Measurements from ENCODE around the gene ACOT13.
"Not testable (repeated sequence)": the region's sequence is repeated elsewhere in the genome, so short reads cannot be mapped to it uniquely, and the experiment has no call there.

The ACOT13 gene

DNA sequence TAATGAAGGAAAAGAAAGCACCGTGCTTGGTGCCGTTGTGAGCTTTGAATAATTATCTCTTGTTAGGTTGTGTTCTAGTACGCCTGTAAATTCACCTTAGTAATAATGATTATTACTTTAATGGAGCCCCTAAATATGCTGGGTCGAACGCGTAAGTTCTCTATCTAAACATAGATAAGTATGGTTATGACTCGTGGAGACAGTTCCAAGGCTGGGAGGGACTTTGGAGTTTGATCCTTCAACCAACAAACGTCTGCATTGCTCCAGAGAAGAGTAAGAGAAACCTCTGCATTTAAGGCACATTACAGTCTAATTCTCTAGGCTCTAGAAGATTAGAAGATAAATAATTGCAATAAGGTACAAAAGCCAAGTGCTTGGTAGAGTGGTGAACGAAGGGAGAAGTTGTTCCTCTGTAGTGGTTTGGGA, 514 bp downstream of the ACOT13 start:
- H3K9me2 ChIP-seq (ENCODE audit: low read depth, low read length): no peaks in the 10 kb centered on the region

DNA sequence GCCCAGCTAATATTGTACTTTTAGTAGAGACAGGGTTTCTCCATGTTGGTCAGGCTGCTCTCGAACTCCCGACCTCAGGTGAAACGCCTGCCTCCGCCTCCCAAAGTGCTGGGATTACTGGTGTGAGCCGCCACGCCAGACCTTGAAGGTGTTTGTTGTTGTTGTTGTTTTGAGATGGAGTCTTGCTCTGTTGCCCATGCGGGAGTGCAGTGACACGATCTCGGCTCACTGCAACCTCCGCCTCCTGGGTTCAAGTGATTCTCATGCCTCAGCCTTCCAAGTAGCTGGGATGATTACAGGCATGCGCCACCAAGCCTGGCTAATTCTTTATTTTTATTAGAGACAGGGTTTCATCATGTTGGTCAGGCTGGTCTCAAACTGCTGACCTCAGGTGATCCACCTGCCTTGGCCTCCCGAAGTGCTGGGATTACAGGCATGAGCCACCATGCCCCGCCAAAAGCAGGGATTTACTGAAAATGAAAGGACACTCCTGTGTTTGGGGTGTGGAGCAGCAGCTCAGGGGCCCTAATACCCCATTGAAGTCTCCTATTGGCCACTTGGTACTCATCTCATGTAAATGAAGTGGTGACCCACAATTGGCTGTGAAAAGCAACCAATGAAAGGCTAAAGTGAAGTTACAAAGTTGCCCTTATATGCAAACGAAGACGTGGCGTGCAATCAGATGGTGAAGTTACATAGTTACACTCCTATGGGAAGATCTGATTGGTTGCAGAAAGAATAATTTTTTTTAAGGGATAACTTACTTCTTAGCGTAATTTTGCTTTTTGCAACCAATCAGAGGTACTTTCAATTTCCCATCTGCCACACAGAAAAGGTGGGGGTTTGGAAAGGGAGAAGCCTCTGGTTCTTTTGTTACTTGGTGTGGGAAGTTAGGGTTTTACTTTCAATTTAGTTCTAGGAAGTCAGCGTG, 1.5 kb downstream of the ACOT13 start:
- not testable (repeated sequence) for H4K20me1 ChIP-seq (ENCODE audit: insufficient read depth, low read length); H3F3A ChIP-seq (ENCODE audit: insufficient read depth, low read length); H3K9me2 ChIP-seq (ENCODE audit: low read depth, low read length); H3K27me3 ChIP-seq (ENCODE audit: insufficient read depth, low read length); H3K27ac ChIP-seq (ENCODE audit: low read depth, low read length, poor library complexity, severe bottlenecking); H2AFZ ChIP-seq (ENCODE audit: low read length); H3K9me3 ChIP-seq (ENCODE audit: low read length); H3K9ac ChIP-seq (ENCODE audit: low read length)
- H3K4me1 ChIP-seq (ENCODE audit: insufficient read depth, low read length, severe bottlenecking): peaks cover 29% of the 10 kb centered on the region
- H3K4me3 ChIP-seq (ENCODE audit: low read depth, low read length, poor library complexity, severe bottlenecking): peak overlapping the region; percentile 93
- H3K79me2 ChIP-seq (ENCODE audit: insufficient read depth, low read length): peaks cover 18% of the 10 kb centered on the region
- peaks cover 28% of the 10 kb centered on the region for H3K36me3 ChIP-seq (ENCODE audit: insufficient read depth, low read length)
- peak overlapping the region; percentile 81 for H3K4me2 ChIP-seq (ENCODE audit: low read length)

More for the DNA sequence above, 514 bp downstream of the ACOT13 start:
- Histone ChIP-seq H3K79me2 (ENCODE audit: insufficient read depth, low read length) (peaks cover 18% of the 10 kb centered on the region), H4K20me1 (ENCODE audit: insufficient read depth, low read length) (no peaks in the 10 kb centered on the region), H3K9me3 (ENCODE audit: low read length) (peaks cover 9% of the 10 kb centered on the region; the same call in 1 of the 2 replicates), H3K36me3 (ENCODE audit: insufficient read depth, low read length) (peaks cover 38% of the 10 kb centered on the region), H3K27ac (ENCODE audit: low read depth, low read length, poor library complexity, severe bottlenecking) (peak overlapping the region; percentile 57), H3K27me3 (ENCODE audit: insufficient read depth, low read length) (no peaks in the 10 kb centered on the region), H3K4me3 (ENCODE audit: low read depth, low read length, poor library complexity, severe bottlenecking) (peak overlapping the region; percentile 93), H3K9ac (ENCODE audit: low read length) (peak overlapping the region; percentile 89), H3K4me2 (ENCODE audit: low read length) (peak overlapping the region; percentile 81), H3K4me1 (ENCODE audit: insufficient read depth, low read length, severe bottlenecking) (peaks cover 29% of the 10 kb centered on the region), H3F3A (ENCODE audit: insufficient read depth, low read length) (no peaks in the 10 kb centered on the region; the same call in 1 of the 2 replicates), H2AFZ (ENCODE audit: low read length) (peak overlapping the region; percentile 89)
- TF ChIP-seq, protein P1, sequence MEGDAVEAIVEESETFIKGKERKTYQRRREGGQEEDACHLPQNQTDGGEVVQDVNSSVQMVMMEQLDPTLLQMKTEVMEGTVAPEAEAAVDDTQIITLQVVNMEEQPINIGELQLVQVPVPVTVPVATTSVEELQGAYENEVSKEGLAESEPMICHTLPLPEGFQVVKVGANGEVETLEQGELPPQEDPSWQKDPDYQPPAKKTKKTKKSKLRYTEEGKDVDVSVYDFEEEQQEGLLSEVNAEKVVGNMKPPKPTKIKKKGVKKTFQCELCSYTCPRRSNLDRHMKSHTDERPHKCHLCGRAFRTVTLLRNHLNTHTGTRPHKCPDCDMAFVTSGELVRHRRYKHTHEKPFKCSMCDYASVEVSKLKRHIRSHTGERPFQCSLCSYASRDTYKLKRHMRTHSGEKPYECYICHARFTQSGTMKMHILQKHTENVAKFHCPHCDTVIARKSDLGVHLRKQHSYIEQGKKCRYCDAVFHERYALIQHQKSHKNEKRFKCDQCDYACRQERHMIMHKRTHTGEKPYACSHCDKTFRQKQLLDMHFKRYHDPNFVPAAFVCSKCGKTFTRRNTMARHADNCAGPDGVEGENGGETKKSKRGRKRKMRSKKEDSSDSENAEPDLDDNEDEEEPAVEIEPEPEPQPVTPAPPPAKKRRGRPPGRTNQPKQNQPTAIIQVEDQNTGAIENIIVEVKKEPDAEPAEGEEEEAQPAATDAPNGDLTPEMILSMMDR (IDR thresholded peaks at IDR 0.05; ENCODE audit: low read length): no peak
- no peak for TF ChIP-seq EZH2 (IDR thresholded peaks at IDR 0.05; ENCODE audit: borderline replicate concordance, low read length)

- no peak overlapping the region for H2AFZ ChIP-seq (ENCODE audit: low read length)
- H3F3A ChIP-seq (ENCODE audit: insufficient read depth, low read length): no peaks in the 10 kb centered on the region; the same call in 1 of the 2 replicates
- H3K4me3 ChIP-seq (ENCODE audit: low read depth, low read length, poor library complexity, severe bottlenecking): no peak overlapping the region
- no peaks in the 10 kb centered on the region for H3K27me3 ChIP-seq (ENCODE audit: insufficient read depth, low read length)
- H3K36me3 ChIP-seq (ENCODE audit: insufficient read depth, low read length): peaks cover 22% of the 10 kb centered on the region
- peaks cover 12% of the 10 kb centered on the region for H3K9me3 ChIP-seq (ENCODE audit: low read length)
- no peaks in the 10 kb centered on the region for H3K9me2 ChIP-seq (ENCODE audit: low read depth, low read length)
- no peak for TF ChIP-seq EZH2 (IDR thresholded peaks at IDR 0.05; ENCODE audit: borderline replicate concordance, low read length)
- TF ChIP-seq, protein P1 (IDR thresholded peaks at IDR 0.05; ENCODE audit: low read length): no peak
- no peak overlapping the region for H3K9ac ChIP-seq (ENCODE audit: low read length)
- no peak overlapping the region for H3K27ac ChIP-seq (ENCODE audit: low read depth, low read length, poor library complexity, severe bottlenecking)
- H3K4me1 ChIP-seq (ENCODE audit: insufficient read depth, low read length, severe bottlenecking): peaks cover 29% of the 10 kb centered on the region
- no peaks in the 10 kb centered on the region for H4K20me1 ChIP-seq (ENCODE audit: insufficient read depth, low read length)
- no peak overlapping the region for H3K4me2 ChIP-seq (ENCODE audit: low read length)
- peaks cover 18% of the 10 kb centered on the region for H3K79me2 ChIP-seq (ENCODE audit: insufficient read depth, low read length)
Observed at GRCh38 chr6:24668997-24669361, 2.1 kb downstream of the ACOT13 start.

DNA sequence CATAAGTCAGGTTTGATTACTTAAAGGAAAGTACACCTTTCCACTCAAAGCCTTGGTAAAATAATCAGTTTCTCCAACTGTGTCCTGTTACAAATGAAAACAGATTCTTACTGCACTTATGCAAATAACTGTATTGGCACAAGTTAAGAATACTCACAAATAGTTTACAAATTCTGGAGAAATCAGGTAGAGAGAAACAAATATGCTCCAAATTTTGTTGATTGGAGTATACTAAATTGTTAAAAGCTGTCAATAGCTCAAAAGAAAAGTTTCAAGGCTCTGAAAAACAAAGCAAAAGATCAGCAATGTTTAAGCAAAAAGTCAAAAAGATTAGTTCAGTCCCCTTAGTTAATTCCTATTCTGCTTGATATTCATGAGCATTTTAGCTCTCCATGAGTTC, 3.6 kb downstream of the ACOT13 start:
- not testable (repeated sequence) for H4K20me1 ChIP-seq (ENCODE audit: insufficient read depth, low read length); H3K4me3 ChIP-seq (ENCODE audit: low read depth, low read length, poor library complexity, severe bottlenecking); H2AFZ ChIP-seq (ENCODE audit: low read length); H3K9me2 ChIP-seq (ENCODE audit: low read depth, low read length); H3K4me2 ChIP-seq (ENCODE audit: low read length); H3K36me3 ChIP-seq (ENCODE audit: insufficient read depth, low read length); H3K27me3 ChIP-seq (ENCODE audit: insufficient read depth, low read length); H3K9ac ChIP-seq (ENCODE audit: low read length); H3K27ac ChIP-seq (ENCODE audit: low read depth, low read length, poor library complexity, severe bottlenecking); H3F3A ChIP-seq (ENCODE audit: insufficient read depth, low read length)
- Histone ChIP-seq H3K79me2 (ENCODE audit: insufficient read depth, low read length) (peaks cover 10% of the 10 kb centered on the region), H3K4me1 (ENCODE audit: insufficient read depth, low read length, severe bottlenecking) (peaks cover 14% of the 10 kb centered on the region), H3K9me3 (ENCODE audit: low read length) (peaks cover 15% of the 10 kb centered on the region)

DNA sequence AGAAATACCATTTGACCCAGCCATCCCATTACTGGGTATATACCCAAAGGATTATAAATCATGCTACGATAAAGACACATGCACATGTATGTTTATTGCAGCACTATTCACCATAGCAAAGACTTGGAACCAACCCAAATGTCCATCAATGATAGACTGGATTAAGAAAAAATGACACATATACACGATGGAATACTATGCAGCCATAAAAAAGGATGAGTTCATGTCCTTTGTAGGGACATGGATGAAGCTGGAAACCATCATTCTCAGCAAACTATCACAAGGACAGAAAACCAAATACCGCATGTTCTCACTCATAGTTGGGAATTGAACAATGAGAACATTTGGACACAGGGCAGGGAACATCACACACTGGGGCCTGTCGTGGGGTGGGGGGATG, 4.2 kb downstream of the ACOT13 start:
- not testable (repeated sequence) for H3K9ac ChIP-seq (ENCODE audit: low read length); H3K79me2 ChIP-seq (ENCODE audit: insufficient read depth, low read length); H2AFZ ChIP-seq (ENCODE audit: low read length); H3K27me3 ChIP-seq (ENCODE audit: insufficient read depth, low read length); H3F3A ChIP-seq (ENCODE audit: insufficient read depth, low read length); H3K4me1 ChIP-seq (ENCODE audit: insufficient read depth, low read length, severe bottlenecking); H3K9me2 ChIP-seq (ENCODE audit: low read depth, low read length); H3K36me3 ChIP-seq (ENCODE audit: insufficient read depth, low read length); H3K4me3 ChIP-seq (ENCODE audit: low read depth, low read length, poor library complexity, severe bottlenecking); H3K27ac ChIP-seq (ENCODE audit: low read depth, low read length, poor library complexity, severe bottlenecking); H3K4me2 ChIP-seq (ENCODE audit: low read length); H4K20me1 ChIP-seq (ENCODE audit: insufficient read depth, low read length)
- peaks cover 15% of the 10 kb centered on the region for H3K9me3 ChIP-seq (ENCODE audit: low read length)
